NCI-H146 treated with DMSO at 0.1 percent for 48 hours (cell line): ENCODE data around the gene UNC93A.
"Not testable (repeated sequence)": the region's sequence is repeated elsewhere in the genome, so short reads cannot be mapped to it uniquely, and the experiment has no call there.

ENCODE experiments used
- DNase-seq: peaks from one replicate; lab custom pipeline; 2025; ENCODE audit not compliant: unreplicated experiment; lab: John Stamatoyannopoulos, UW

The UNC93A gene

GRCh38 chr6:167309355-167310192 is 18.5 kb downstream of the UNC93A start:
- not testable (repeated sequence) for DNase-seq

GRCh38 chr6:167311286-167311685 is 20.2 kb downstream of the UNC93A start:
- DNase-seq = no peak

GRCh38 chr6:167311691-167312090 is 20.6 kb downstream of the UNC93A start:
- not testable (repeated sequence) for DNase-seq

GRCh38 chr6:167314180-167314821 is 23.2 kb downstream of the UNC93A start:
- no peak for DNase-seq

GRCh38 chr6:167317172-167317571 is 26.1 kb downstream of the UNC93A start:
- no peak for DNase-seq

GRCh38 chr6:167318354-167318753 is 27.2 kb downstream of the UNC93A start:
- DNase-seq = not testable (repeated sequence)

- DNase-seq = not testable (repeated sequence)
Measured at GRCh38 chr6:167318856-167319255, 27.7 kb downstream of the UNC93A start.

- not testable (repeated sequence) for DNase-seq
Measured at GRCh38 chr6:167319856-167320753, 29.0 kb downstream of the UNC93A start.

GRCh38 chr6:167320754-167321056 is 29.6 kb downstream of the UNC93A start:
- DNase-seq = not testable (repeated sequence)

GRCh38 chr6:167321185-167321584 is 30.1 kb downstream of the UNC93A start:
- not testable (repeated sequence) for DNase-seq

GRCh38 chr6:167323111-167323510 is 32.0 kb downstream of the UNC93A start:
- DNase-seq = no peak

- DNase-seq = no peak
Measured at GRCh38 chr6:167324111-167324510, 33.0 kb downstream of the UNC93A start.

- no peak for DNase-seq
Measured at GRCh38 chr6:167325766-167326165, 34.7 kb downstream of the UNC93A start.

- no peak for DNase-seq
Measured at GRCh38 chr6:167327391-167327790, 36.3 kb downstream of the UNC93A start.

- DNase-seq = no peak
Measured at GRCh38 chr6:167328086-167328485, 37.0 kb downstream of the UNC93A start.

- DNase-seq = no peak
Measured at GRCh38 chr6:167329014-167329413, 37.9 kb downstream of the UNC93A start.

- no peak for DNase-seq
Measured at GRCh38 chr6:167330750-167331149, 39.6 kb downstream of the UNC93A start.

- DNase-seq = no peak
Measured at GRCh38 chr6:167331565-167331964, 40.5 kb downstream of the UNC93A start.

- DNase-seq = no peak
Measured at GRCh38 chr6:167336844-167337630, 45.9 kb downstream of the UNC93A start.

- no peak for DNase-seq
Measured at GRCh38 chr6:167337675-167338449, 46.7 kb downstream of the UNC93A start.
